ENCODE results near the gene HSD17B4.
"Not testable (repeated sequence)": the region's sequence is repeated elsewhere in the genome, so short reads cannot be mapped to it uniquely, and the experiment has no call there.

HSD17B4 gene

DNA sequence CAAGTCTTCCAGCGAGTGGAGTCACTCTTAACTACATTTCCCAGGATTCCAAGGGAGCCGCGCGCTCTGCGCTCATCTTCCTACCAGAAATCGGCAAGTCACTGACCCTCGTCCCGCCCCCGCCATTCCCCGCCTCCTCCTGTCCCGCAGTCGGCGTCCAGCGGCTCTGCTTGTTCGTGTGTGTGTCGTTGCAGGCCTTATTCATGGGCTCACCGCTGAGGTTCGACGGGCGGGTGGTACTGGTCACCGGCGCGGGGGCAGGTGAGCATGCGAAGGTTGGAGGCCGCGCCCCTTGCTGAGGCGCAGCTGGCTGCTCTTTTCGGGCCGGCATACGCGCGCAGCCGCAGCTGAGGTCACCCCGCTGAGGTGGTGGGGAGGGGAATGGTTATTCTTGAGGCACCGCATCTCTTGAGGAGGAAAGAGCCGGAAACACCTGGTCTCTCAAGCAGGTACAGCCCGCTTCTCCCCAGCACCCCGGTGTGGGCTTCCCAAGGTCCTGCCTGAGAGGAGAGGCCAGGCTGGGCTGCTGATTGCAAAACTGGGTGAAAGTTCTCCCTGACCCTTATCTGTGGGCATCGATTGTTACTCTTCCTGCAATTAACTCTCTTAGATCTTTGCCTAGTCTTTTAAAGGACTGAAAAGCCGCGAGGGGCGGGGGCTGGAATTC lies at the start of gene HSD17B4:
Gene HSD17B4 (plus strand): TSS at position 125 of the 667 bp plus-strand sequence. CDS start 79 bp downstream, at position 204.
- peak; percentile 95 for ATAC-seq

GRCh38 chr5:119402555-119402954 lies 49.7 kb upstream of the HSD17B4 start:
- no peak for ATAC-seq

DNA sequence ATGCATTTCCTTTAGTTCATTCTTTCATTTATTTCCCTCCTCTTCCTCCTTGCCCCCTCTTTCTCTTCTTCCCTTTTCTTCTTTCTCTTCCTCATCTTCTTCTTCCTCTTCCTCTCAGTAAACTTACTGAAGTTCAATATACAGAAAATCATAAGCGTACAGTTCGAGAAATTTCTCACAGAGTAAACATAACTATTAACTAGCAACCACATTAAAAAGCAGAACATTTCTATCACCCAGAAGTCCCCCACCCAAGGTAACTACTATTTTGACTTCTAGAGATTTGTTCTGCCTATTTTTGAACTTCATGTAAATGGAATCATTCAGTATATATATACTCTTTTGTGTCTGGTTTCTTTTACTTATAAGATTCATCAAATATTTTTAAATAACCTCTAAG lies 48.3 kb upstream of the HSD17B4 start:
- no peak for ATAC-seq

GRCh38 chr5:119405419-119405818 lies 46.9 kb upstream of the HSD17B4 start:
- ATAC-seq, result peak in 1 of 2 donors; percentile 25

DNA sequence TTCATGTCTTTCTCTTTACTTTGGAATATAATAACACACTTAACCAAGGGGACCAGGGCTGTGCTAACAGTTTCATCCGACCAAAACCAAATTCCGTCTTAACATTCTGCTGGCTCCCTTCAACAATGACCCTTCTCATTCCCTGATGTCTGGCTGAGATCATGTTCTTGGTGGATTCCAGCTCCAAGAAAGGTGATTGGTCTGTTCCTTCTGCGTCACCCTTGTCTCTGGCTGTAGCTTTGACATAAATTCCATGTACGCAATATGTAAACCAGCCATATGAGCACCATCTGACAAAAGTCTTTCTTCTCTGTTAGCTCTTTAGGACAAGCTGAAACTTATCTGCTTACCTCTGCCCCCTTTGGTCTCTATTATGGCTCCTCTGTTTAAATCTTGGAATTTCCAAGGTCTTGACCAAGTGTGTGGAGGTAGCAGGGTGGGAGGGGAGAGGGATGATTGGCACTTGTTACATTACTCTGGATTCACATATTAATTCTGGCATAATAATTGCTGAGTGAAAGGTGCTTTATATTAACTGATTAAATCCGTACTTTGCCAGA lies 45.7 kb upstream of the HSD17B4 start:
- ATAC-seq, result no peak

- ATAC-seq, result peak in 1 of 2 donors; percentile 11
Observed at GRCh38 chr5:119409235-119409815, 43.0 kb upstream of the HSD17B4 start.

- ATAC-seq, result no peak
Observed at GRCh38 chr5:119410448-119411159, 41.7 kb upstream of the HSD17B4 start.

DNA sequence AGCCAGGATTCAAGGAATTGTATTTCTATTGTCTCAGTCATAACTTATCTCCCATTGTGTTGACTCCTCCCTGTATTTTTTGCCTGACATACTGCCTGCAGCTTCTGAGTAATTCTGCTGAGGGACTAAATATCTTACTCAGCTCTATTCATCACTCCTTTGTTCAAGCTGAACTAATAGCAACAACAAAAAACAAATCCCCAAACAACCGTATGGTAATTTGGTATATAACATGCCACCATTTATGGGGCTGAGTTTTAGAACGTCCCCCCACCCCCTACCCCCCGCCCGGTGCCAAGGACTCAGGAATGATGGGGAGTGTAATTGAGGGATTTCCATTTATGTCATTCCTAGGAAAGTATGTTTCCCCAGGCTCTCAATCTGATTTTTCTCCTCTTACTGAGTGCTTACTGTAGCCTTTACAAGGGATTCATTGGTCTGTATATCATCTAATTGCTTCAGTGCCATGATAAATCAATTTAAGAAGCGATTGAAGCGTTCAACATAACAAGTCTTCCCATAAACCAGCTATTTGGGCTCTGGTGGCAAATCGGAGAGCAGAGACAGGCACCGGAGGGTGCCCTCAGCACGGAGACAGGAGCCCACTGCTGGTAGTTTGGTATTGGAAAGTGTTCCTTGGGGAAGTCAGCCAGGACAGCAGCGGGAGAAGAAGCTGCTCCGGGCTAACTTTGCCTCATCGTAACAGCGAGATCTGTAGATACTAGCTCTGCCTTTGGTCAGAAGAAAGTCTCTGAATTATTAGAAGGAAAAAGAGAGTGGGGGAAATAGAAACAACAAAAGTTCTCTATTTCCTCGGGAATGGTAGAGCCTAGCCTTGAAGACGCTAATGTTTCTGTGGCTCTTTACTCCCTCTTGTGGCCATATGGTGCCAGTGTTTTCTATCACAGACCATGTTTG lies 40.7 kb upstream of the HSD17B4 start:
- peak; percentile 72 to 75 for ATAC-seq

DNA sequence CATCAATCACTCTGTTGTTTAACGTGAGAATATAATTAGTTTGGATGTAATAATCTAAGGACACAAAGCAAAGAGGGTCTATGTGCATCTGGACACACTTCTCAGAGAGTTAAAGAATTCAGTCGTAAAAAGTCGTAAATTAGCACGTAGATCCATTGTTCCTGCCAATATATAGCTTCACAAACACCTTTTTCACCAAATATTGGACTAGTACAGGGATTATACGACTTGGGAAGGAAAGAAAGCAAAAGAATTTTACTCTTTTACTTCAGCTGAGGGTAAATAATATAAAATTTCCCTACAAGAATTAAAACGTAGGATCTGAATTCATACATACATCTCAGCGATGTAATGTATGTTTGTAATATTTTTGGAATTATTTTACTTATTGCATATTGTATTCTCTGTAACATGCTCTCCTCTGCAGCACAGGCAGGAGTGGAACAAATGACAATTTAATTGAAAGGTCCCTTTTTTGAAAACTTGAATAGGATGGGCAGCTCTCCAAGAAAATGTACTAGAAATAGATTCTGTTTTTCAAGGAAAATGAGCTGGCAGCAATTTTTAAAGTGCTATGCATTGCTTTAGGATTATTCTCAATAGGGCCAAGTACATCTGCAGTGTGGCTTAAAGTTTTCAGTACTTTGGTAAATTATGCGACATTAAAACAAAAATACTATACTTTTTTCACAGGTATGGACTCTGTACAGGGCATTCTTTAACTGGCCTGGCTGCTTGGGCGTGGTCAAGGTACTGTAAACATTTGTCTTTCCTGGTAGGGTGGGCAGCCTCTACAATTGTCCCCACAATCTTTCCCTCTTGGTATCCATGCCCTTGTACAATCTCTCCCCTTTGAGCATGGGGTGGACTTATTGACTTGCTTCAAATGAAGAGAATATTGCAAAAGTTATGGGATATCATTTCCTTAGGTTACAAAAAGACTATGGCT lies 39.7 kb upstream of the HSD17B4 start:
- ATAC-seq, result no peak

DNA sequence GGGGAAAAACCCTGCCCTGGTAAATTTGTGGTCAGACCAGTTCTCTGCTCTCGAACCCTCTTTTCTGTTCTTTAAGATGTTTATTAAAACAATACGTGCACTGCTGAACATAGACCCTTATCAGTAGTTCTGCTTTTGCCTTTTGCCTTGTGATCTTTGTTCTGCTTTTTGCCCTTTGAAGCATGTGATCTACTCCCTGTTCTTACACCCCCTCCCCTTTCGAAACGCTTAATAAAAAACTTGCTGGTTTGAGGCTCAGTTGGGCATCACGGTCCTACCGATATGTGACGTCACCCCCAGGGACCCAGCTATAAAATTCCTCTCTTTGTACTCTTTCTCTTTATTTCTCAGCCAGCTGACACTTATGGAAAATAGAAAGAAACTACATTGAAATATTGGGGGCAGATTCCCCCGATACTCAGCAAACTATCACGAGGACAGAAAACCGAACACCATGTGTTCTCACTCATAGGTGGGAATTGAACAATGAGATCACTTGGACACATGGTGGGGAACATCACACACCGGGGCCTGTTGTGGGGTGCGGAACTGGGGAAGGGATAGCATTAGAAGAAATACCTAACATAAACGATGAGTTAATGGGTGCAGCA lies 38.1 kb upstream of the HSD17B4 start:
- ATAC-seq, result not testable (repeated sequence)

- ATAC-seq, result no peak
Observed at GRCh38 chr5:119417891-119418605, 34.2 kb upstream of the HSD17B4 start.

- no peak for ATAC-seq
Observed at GRCh38 chr5:119418606-119419100, 33.6 kb upstream of the HSD17B4 start.

- ATAC-seq, result no peak
Observed at GRCh38 chr5:119420169-119420568, 32.1 kb upstream of the HSD17B4 start.

GRCh38 chr5:119426057-119426456 lies 26.2 kb upstream of the HSD17B4 start:
- no peak for ATAC-seq

DNA sequence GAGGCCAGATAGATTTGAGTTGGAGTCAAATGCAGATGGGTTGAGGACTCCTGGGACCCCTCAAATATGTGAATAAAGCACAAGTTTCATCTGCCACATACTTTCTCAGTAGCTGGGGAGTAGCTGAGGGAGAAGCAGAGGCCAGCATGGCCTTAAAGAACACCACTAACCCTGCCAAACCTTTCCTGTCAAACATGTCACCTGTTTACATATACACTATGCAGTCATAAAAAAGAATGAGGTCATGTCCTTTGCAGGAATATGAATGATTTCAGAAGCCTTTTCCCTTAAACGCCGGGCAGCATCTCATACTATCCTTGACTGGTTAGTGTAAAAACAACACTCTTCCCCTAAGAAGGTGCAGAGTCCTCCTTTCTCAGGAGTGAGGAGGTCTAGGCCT lies 25.2 kb upstream of the HSD17B4 start:
- ATAC-seq, result no peak

DNA sequence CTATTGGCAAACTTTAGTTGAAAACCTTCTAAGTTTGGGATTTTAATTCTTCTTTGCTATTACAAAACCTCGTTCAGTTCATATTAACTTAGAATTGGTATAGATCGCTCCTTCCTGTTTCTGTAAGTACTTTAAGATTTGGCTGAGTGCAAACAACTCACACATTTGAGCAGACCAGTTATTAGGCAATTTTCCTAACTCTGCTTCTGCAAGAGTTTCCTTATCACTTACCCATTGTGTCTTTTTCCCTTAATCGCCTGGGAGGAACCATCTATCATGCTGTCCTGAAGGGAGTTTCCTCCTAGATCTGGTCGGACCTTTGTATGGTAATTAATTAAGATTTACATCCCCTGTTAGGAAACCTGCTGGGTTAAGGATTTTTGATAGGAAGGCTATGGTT lies 24.7 kb upstream of the HSD17B4 start:
- ATAC-seq, result not testable (repeated sequence)

DNA sequence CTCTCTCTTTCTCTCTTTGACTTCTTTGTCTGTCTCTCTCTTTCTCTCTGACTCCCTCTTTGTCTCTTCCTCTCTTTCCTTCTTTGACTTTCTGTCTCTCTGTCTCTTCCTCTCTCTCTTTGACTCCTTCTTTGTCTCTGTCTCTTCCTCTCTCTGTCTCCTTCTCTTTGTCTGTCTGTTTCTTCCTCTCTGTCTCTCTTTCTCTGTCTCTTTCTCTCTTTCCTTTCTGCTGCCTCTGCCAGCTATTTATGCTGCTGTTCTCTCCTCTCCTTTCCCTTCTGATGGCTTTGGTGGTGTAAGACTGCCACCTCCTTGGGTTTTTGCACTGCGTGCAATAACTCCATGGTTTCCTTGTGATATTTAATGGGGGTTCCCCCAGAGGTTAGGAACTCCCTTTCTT lies 24.1 kb upstream of the HSD17B4 start:
- ATAC-seq, result not testable (repeated sequence)

DNA sequence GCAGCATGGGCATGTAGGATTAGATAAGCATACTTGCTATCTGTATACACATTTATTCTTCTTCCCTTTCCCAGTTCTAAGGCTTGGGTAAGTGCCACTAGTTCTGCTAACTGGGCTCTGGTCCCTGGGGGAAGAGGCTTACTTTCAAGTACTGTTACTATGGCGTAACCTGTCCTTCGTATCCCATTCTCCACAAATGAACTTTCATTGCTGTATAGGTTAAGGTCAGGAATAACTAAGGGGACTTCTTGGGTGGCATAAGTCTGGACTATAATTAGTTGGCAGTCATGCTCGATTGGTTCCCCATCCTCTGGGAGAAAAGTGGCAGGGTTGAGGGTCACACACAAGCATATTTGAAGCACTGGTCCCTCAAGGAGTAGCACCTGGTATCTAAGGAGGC lies 23.7 kb upstream of the HSD17B4 start:
- not testable (repeated sequence) for ATAC-seq

DNA sequence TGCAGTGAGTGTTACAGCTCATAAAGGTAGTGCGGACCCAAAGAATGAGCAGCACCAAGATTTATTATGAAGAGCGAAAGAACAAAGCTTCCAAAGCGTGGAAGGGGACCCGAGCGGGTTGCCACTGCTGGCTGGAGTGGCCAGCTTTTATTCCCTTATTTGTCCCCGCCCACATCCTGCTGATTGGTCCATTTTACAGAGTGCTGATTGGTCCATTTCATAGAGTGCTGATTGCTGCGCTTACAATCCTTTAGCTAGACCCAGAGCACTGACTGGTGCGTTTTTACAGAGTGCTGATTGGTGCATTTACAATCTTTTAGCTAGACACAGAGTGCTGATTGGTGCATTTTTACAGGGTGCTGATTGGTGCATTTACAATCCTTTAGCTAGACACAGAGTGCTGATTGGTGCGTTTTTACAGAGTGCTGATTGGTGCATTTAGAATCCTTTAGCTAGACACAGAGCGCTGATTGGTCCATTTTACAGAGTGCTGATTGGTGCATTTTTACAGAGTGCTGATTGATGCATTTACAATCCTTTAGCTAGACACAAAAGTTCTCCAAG lies 19.5 kb upstream of the HSD17B4 start:
- ATAC-seq, result not testable (repeated sequence)

All from activated CD4-positive, CD25-positive, alpha-beta regulatory T cell treated with anti-CD3 and anti-CD28 coated beads, Interleukin-2, amount 50 U/mL, for 24 hours (primary cell).